Measurements from ENCODE around the gene ZNF101.
A peak's percentile ranks its signal among the peaks of the same experiment; 100 is the strongest.

ZNF101 gene

GRCh38 chr19:19631346-19631745 lies 37.3 kb upstream of the ZNF101 start:
- peak overlapping the region; percentile 31 for H3K27ac ChIP-seq
- POLR2A ChIA-PET (ENCODE audit: low non-redundant PET) = no interaction called here
- TF ChIP-seq CTCF (conservative IDR thresholded peaks at IDR 0.05; ENCODE audit: low read depth) = no peak
- DNase-seq (ENCODE audit: low spot score) = no peak
- CTCF ChIA-PET = no interaction called here

- no peak for TF ChIP-seq CTCF (conservative IDR thresholded peaks at IDR 0.05; ENCODE audit: low read depth)
- DNase-seq (ENCODE audit: low spot score) = no peak
- CTCF ChIA-PET = no interaction called here
- POLR2A ChIA-PET (ENCODE audit: low non-redundant PET) = interaction anchor here (0.7 kb wide), 1 partner anchor 32 kb away, joined by 5 read pairs; no protein-coding TSS in a partner anchor
- no peak overlapping the region for H3K27ac ChIP-seq
Measured at GRCh38 chr19:19632661-19633060, 36.0 kb upstream of the ZNF101 start.

- POLR2A ChIA-PET (ENCODE audit: low non-redundant PET) = no interaction called here
Measured at GRCh38 chr19:19633711-19634515, 34.7 kb upstream of the ZNF101 start.

GRCh38 chr19:19634516-19635312 lies 33.9 kb upstream of the ZNF101 start:
- ChIA-PET CTCF (interaction anchor here (1.1 to 1.3 kb wide), 2 partner anchors 10 to 103 kb away, joined by 3 to 4 read pairs; no protein-coding TSS in a partner anchor), POLR2A (ENCODE audit: low non-redundant PET) (no interaction called here)
- no peak overlapping the region for H3K27ac ChIP-seq
- TF ChIP-seq CTCF (conservative IDR thresholded peaks at IDR 0.05; ENCODE audit: low read depth) = no peak
- no peak for DNase-seq (ENCODE audit: low spot score)

More at GRCh38 chr19:19633711-19634515, 34.7 kb upstream of the ZNF101 start:
- TF ChIP-seq CTCF (conservative IDR thresholded peaks at IDR 0.05; ENCODE audit: low read depth) = no peak
- no peak for DNase-seq (ENCODE audit: low spot score)
- H3K27ac ChIP-seq = no peak overlapping the region
- CTCF ChIA-PET = interaction anchor here (0.6 to 1.3 kb wide), 2 partner anchors 10 to 79 kb away, joined by 3 to 4 read pairs; no protein-coding TSS in a partner anchor

- POLR2A ChIA-PET (ENCODE audit: low non-redundant PET) = no interaction called here
- TF ChIP-seq CTCF (conservative IDR thresholded peaks at IDR 0.05; ENCODE audit: low read depth) = no peak
- CTCF ChIA-PET = interaction anchor here (0.8 to 1.1 kb wide), 2 partner anchors 77 to 103 kb away, joined by 3 to 8 read pairs; no protein-coding TSS in a partner anchor
- no peak overlapping the region for H3K27ac ChIP-seq
- no peak for DNase-seq (ENCODE audit: low spot score)
Measured at GRCh38 chr19:19635313-19635702, 33.3 kb upstream of the ZNF101 start.

- peak overlapping the region; percentile 10 for H3K27ac ChIP-seq
- TF ChIP-seq CTCF (conservative IDR thresholded peaks at IDR 0.05; ENCODE audit: low read depth) = no peak
- POLR2A ChIA-PET (ENCODE audit: low non-redundant PET) = no interaction called here
- CTCF ChIA-PET = no interaction called here
- DNase-seq (ENCODE audit: low spot score) = no peak
Measured at GRCh38 chr19:19636573-19637185, 32.0 kb upstream of the ZNF101 start.
